ENCODE results near the gene LRRC4C. TPM values are rescaled to one million over a fixed set of nuclear protein-coding genes. Genes with fewer than 3 reads are reported as not detected.

Gene LRRC4C
- total RNA-seq, 1 donor from 2014 or later: 2.2 TPM

DNA sequence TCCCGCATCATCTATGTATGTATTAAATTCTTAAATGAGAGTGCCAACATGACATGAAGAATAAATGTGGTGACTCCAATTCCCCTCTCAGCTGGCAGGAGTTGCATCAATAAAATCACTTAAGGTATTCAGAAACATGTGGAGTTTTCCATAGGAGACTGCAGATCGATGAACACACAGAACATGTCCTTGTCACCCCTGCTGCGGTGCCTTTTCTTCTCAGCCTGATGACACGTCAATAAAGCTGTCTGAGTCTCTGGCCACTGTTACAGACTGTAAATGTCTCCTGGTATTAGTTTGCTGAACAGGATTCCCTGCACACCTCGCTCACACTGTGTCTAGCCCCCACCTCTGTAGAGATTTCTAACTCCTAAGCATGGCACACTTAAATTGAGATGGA is 460.5 kb downstream of the LRRC4C start:
- ATAC-seq: no peak
- H3K4me3 ChIP-seq: no peak overlapping the region
- intact Hi-C loops (cut with DNase I): no loop called here

DNA sequence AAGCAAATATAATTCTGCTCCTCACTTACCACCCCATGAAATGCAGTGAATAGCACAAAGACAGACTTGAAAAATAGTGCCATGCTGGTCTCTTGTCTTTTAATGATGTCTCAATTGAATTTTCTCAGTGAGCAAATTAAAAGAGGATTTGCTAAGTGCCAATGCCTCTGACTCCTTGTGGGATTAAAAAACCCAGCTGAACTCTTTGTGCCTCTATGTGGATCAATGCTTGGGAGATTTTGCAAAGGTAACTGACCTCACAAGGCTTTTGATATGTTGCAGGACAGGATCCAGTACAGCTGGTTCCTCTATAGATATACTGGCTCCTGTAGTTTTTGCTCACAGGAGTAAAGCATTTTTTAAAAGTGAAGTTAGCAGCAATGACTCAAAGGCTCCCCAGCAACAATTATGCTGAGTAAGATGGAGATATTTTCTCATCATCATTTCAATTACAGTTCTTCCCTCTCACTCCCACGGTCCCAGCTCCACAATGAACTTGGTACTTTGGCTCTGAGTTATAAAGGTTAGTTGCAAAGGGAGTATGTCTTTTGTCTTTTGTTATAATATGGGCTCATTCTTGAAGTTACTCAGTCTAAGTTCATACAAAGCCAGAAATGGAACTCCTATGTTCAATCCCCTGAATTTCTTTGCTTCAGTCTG is 471.5 kb downstream of the LRRC4C start:
- DNase-seq: no peak
- H3K9me3 ChIP-seq: peaks cover 4% of the 10 kb centered on the region
- no peak overlapping the region for H3K4me3 ChIP-seq
- H3K4me1 ChIP-seq: no peaks in the 10 kb centered on the region
- intact Hi-C loops (cut with DNase I): no loop called here
- H3K27me3 ChIP-seq: no peaks in the 10 kb centered on the region
- no peak for ATAC-seq
- no peaks in the 10 kb centered on the region for H3K36me3 ChIP-seq
- TF ChIP-seq, protein P1, sequence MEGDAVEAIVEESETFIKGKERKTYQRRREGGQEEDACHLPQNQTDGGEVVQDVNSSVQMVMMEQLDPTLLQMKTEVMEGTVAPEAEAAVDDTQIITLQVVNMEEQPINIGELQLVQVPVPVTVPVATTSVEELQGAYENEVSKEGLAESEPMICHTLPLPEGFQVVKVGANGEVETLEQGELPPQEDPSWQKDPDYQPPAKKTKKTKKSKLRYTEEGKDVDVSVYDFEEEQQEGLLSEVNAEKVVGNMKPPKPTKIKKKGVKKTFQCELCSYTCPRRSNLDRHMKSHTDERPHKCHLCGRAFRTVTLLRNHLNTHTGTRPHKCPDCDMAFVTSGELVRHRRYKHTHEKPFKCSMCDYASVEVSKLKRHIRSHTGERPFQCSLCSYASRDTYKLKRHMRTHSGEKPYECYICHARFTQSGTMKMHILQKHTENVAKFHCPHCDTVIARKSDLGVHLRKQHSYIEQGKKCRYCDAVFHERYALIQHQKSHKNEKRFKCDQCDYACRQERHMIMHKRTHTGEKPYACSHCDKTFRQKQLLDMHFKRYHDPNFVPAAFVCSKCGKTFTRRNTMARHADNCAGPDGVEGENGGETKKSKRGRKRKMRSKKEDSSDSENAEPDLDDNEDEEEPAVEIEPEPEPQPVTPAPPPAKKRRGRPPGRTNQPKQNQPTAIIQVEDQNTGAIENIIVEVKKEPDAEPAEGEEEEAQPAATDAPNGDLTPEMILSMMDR (IDR thresholded peaks at IDR 0.05): no peak
- H3K27ac ChIP-seq: no peak overlapping the region

More for the DNA sequence above, 460.5 kb downstream of the LRRC4C start:
- DNase-seq: no peak
- no peaks in the 10 kb centered on the region for H3K36me3 ChIP-seq
- H3K27ac ChIP-seq: no peak overlapping the region
- TF ChIP-seq, protein P1 (IDR thresholded peaks at IDR 0.05): no peak
- no peaks in the 10 kb centered on the region for H3K9me3 ChIP-seq
- H3K27me3 ChIP-seq: no peaks in the 10 kb centered on the region
- H3K4me1 ChIP-seq: no peaks in the 10 kb centered on the region

DNA sequence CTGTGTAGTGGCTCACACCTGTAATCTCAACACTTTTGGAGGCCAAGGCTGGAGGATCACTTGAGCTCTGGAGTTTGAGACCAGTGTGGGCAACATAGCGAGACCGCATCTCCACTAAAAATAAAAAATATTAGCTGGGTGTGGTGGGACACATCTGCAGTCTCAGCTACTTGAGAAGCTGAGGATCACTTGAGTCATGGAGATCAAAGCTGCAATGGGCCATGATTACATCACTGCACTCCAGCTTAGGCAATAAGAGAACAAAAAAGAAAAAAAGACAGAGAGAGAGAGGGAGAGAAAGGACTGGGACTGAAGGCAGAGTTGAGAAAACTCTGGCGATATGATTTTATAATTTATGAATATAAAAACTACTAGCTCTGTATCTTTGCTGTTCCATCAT is 473.1 kb downstream of the LRRC4C start:
- H3K36me3 ChIP-seq: no peaks in the 10 kb centered on the region
- ATAC-seq: no peak
- H3K9me3 ChIP-seq: peaks cover 4% of the 10 kb centered on the region
- no peak overlapping the region for H3K4me3 ChIP-seq
- TF ChIP-seq, protein P1 (IDR thresholded peaks at IDR 0.05): no peak
- no peaks in the 10 kb centered on the region for H3K27me3 ChIP-seq
- H3K27ac ChIP-seq: no peak overlapping the region
- H3K4me1 ChIP-seq: no peaks in the 10 kb centered on the region
- no peak for DNase-seq
- intact Hi-C loops (cut with DNase I): no loop called here

DNA sequence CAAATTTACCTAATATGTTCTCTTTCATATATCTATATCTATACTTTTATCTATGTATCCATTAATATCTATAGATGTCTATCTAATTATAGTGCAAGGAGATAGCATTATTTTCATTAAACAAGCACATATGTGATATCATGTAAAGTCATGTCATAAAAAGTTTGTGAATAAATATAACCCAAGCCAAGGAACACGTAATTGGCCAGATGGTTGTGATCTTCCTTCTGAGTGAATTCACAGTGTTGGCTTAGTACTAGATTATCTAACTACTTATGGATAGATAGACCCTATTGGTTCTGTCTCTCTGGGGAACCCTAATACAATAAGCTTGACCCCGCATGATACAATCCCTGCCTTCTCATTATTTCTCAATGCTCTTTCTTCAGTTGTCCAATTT is 484.4 kb downstream of the LRRC4C start:
- H3K9me3 ChIP-seq: no peaks in the 10 kb centered on the region
- ATAC-seq: no peak
- no peaks in the 10 kb centered on the region for H3K27me3 ChIP-seq
- DNase-seq: no peak
- no peak overlapping the region for H3K27ac ChIP-seq
- intact Hi-C loops (cut with DNase I): no loop called here
- no peaks in the 10 kb centered on the region for H3K4me1 ChIP-seq
- TF ChIP-seq, protein P1 (IDR thresholded peaks at IDR 0.05): no peak
- H3K4me3 ChIP-seq: no peak overlapping the region
- H3K36me3 ChIP-seq: no peaks in the 10 kb centered on the region

DNA sequence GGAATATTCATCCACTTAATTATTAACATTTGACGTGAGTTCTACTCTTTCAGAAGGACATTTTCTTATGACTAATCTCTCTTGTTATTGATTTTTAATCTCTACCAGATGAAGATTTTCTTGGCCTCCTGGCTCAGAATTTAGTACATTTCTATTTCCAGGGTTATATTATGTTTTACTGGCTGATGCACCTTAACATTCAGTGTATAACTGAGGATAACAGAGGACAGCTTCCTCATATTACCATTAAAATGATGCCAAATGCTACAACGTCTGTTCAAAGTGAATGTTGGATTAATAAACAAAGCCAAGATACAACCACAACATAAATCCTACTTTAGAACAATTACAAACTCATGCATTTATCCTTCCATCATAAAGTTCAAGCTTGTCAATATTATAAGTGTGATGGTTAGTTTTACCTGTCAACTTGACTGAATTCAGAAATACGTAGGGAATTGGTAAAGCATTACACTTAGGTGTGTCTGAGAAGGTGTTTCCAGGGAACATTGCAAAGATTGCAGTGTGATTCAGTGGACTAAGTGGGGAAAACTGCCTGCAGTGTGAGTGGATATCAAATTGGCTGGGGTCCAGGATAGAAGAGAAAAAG is 485.2 kb downstream of the LRRC4C start:
- Histone ChIP-seq H3K4me3 (no peak overlapping the region), H3K27me3 (no peaks in the 10 kb centered on the region), H3K27ac (no peak overlapping the region), H3K36me3 (no peaks in the 10 kb centered on the region), H3K9me3 (no peaks in the 10 kb centered on the region), H3K4me1 (no peaks in the 10 kb centered on the region)
- ATAC-seq (no peak), DNase-seq (no peak)
- TF ChIP-seq, protein P1 (IDR thresholded peaks at IDR 0.05): no peak
- intact Hi-C loops (cut with DNase I): no loop called here

Measured in upper lobe of right lung (tissue), 1 donor.